HCT116 (cell line): ENCODE results near the gene HIGD1A. TPM values are rescaled to one million over a fixed set of nuclear protein-coding genes. Genes with fewer than 3 reads are reported as not detected.

Source experiments
- ATAC-seq: fragments of 200-7000 bp; cut with Tn5 transposase; 2 replicates; pipeline ENCODE4 v1.9.1; 2020; ENCODE audit warnings: mild to moderate bottlenecking, moderate library complexity
- BruUV-seq: library from RNA; stranded (reverse); fragments of 400-500 nt; replicated peaks from 2 replicates; lab custom pipeline; 2021; lab: Mats Ljungman, UMichigan
- CTCF ChIA-PET: fragments of 300-600 bp; sonication (Branson Sonifier 250); formaldehyde crosslinking; loops from one replicate; lab custom pipeline; 2021; ENCODE audit warnings: antibody characterized with exemption; lab: Charles Lee
- POLR2A ChIA-PET: fragments of 300-600, 350-600 bp; sonication (Branson Sonifier 250); formaldehyde crosslinking; loops from one replicate; lab custom pipeline; 2021; ENCODE audit warnings: antibody characterized with exemption; lab: Charles Lee
- RAD21 ChIA-PET, 2 experiments: fragments of 300-600 bp; sonication (Branson Sonifier 250); formaldehyde crosslinking; loops; one replicate each; lab custom pipeline; 2023; ENCODE audit warnings: low total read pairs in 2 of 2; ENCODE audit not compliant: uncharacterized antibody in 2 of 2, unreplicated experiment in 2 of 2, low non-redundant PET in 1 of 2; lab: Charles Lee
- DNase-seq: peaks from one replicate; pipeline ENCODE4 v3.0.0-alpha.2; 2010; ENCODE audit warnings: low read depth, low spot score
- H2AFZ ChIP-seq: fragments of 200-600 bp; shearing (Covaris generic), sonication (generic); 2 replicates; pipeline ENCODE4 v1.6.1; 2017; ENCODE audit warnings: low read depth, mixed run types, mixed read lengths, antibody characterized with exemption, low read length; ENCODE audit not compliant: poor library complexity, severe bottlenecking
- H3K27ac ChIP-seq: 2 replicates; pipeline ENCODE4 v1.5.1; 2012; ENCODE audit warnings: low read depth, low read length
- H3K27me3 ChIP-seq: fragments of 200-600 bp; sonication (generic); 2 replicates; pipeline ENCODE4 v1.6.1; 2016; ENCODE audit warnings: mixed run types, low read length, mixed read lengths; ENCODE audit not compliant: insufficient read depth
- H3K36me3 ChIP-seq, 2 experiments: fragments of 200-500 bp in 1 of 2; fragments of 200-600 bp in 1 of 2; sonication (Bioruptor generic) in 1 of 2; sonication (generic) in 1 of 2; 2 replicates each; pipeline versions ENCODE4 v1.5.1 to v1.6.1; 2014 to 2016; ENCODE audit warnings: low read length in 2 of 2, inconsistent platforms in 1 of 2, mixed read lengths in 1 of 2, mixed run types in 1 of 2; ENCODE audit not compliant: insufficient read depth in 2 of 2, control insufficient read depth in 1 of 2
- H3K4me1 ChIP-seq, 2 experiments: fragments of 200-600 bp in 1 of 2; sonication (generic) in 1 of 2; 2 replicates each; pipeline versions ENCODE4 v1.5.1 to v1.6.1; 2012 to 2017; ENCODE audit warnings: low read length in 2 of 2, inconsistent platforms in 1 of 2, mild to moderate bottlenecking in 1 of 2, mixed read lengths in 1 of 2, mixed run types in 1 of 2, moderate library complexity in 1 of 2; ENCODE audit not compliant: insufficient read depth in 2 of 2, control insufficient read depth in 1 of 2
- H3K4me2 ChIP-seq: fragments of 200-600 bp; sonication (generic); 2 replicates; pipeline ENCODE4 v1.6.1; 2017; ENCODE audit warnings: mixed run types, low read length, mixed read lengths
- H3K4me3 ChIP-seq, 2 experiments: fragments of 200-600 bp in 1 of 2; sonication (generic) in 1 of 2; replicated peaks in 1 of 2; 2 replicates each; pipeline ENCODE4 v1.5.1; 2011 to 2016; ENCODE audit warnings: low read length in 2 of 2, control low read depth in 1 of 2, low read depth in 1 of 2, mild to moderate bottlenecking in 1 of 2, mixed read lengths in 1 of 2, mixed run types in 1 of 2
- H3K79me2 ChIP-seq: fragments of 200-600 bp; sonication (generic); 2 replicates; pipeline ENCODE4 v1.6.1; 2017; ENCODE audit warnings: mild to moderate bottlenecking, mixed run types, low read length, moderate library complexity, mixed read lengths; ENCODE audit not compliant: insufficient read depth
- H3K9ac ChIP-seq: fragments of 200-600 bp; sonication (generic); 2 replicates; pipeline ENCODE4 v1.6.1; 2016; ENCODE audit warnings: low read length, mixed read lengths
- H3K9me2 ChIP-seq: fragments of 200-600 bp; sonication (generic), shearing (Covaris generic); 2 replicates; pipeline ENCODE4 v1.6.1; 2017; ENCODE audit warnings: mixed run types, mild to moderate bottlenecking, moderate library complexity; ENCODE audit not compliant: insufficient read depth
- H3K9me3 ChIP-seq, 2 experiments: fragments of 200-500 bp in 1 of 2; fragments of 200-600 bp in 1 of 2; sonication (Bioruptor generic) in 1 of 2; sonication (generic) in 1 of 2; 2 replicates each; pipeline ENCODE4 v1.6.1; 2014 to 2017; ENCODE audit warnings: low read length in 2 of 2, mixed read lengths in 2 of 2, inconsistent platforms in 1 of 2, low read depth in 1 of 2, mild to moderate bottlenecking in 1 of 2, mixed run types in 1 of 2, moderate library complexity in 1 of 2; ENCODE audit not compliant: control insufficient read depth in 1 of 2, insufficient read depth in 1 of 2
- H4K20me1 ChIP-seq: fragments of 200-600 bp; sonication (generic), shearing (Covaris generic); 2 replicates; pipeline ENCODE4 v1.6.1; 2017; ENCODE audit warnings: mixed run types, mild to moderate bottlenecking, moderate library complexity; ENCODE audit not compliant: insufficient read depth
- ATF3 ChIP-seq: IDR thresholded peaks from 2 replicates; pipeline ENCODE4 v1.6.1; 2012
- CBX3 ChIP-seq: IDR thresholded peaks from 2 replicates; pipeline ENCODE4 v1.6.1; 2012; ENCODE audit warnings: low read depth
- CEBPB ChIP-seq: IDR thresholded peaks from 2 replicates; pipeline ENCODE4 v1.6.1; 2012; ENCODE audit warnings: low read depth
- CTCF ChIP-seq, 3 experiments: fragments of 200-600 bp in 1 of 3; sonication (generic) in 1 of 3; IDR thresholded peaks in 2 of 3; conservative IDR thresholded peaks in 1 of 3; 2 replicates each; pipeline ENCODE4 v1.5.1; 2012 to 2017; ENCODE audit warnings: low read depth in 2 of 3, low read length in 2 of 3, antibody characterized with exemption in 1 of 3, borderline replicate concordance in 1 of 3, control low read depth in 1 of 3, mild to moderate bottlenecking in 1 of 3, mixed read lengths in 1 of 3, mixed run types in 1 of 3, moderate library complexity in 1 of 3; ENCODE audit not compliant: insufficient read depth in 1 of 3
- EGR1 ChIP-seq: IDR thresholded peaks from 2 replicates; pipeline ENCODE4 v1.6.1; 2012; ENCODE audit warnings: low read depth
- ELF1 ChIP-seq: IDR thresholded peaks from 2 replicates; pipeline ENCODE4 v1.6.1; 2012; ENCODE audit warnings: low read depth, borderline replicate concordance
- EZH2 ChIP-seq: fragments of 200-600 bp; sonication (generic); IDR thresholded peaks from 2 replicates; pipeline ENCODE4 v1.6.1; 2017; ENCODE audit warnings: antibody characterized with exemption, mixed run types
- EZH2phosphoT487 ChIP-seq: fragments of 200-600 bp; IDR thresholded peaks from 2 replicates; pipeline ENCODE4 v1.6.1; 2018; ENCODE audit warnings: antibody characterized with exemption, borderline replicate concordance
- JUND ChIP-seq: IDR thresholded peaks from 2 replicates; pipeline ENCODE4 v1.6.1; 2012
- POLR2A ChIP-seq: IDR thresholded peaks from 2 replicates; pipeline ENCODE4 v1.7.0; 2011; ENCODE audit warnings: borderline replicate concordance; ENCODE audit not compliant: insufficient read depth, insufficient read length; ENCODE audit errors: extremely low read depth
- POLR2AphosphoS5 ChIP-seq: IDR thresholded peaks from 2 replicates; pipeline ENCODE4 v1.6.1; 2011; ENCODE audit warnings: mild to moderate bottlenecking, low read depth, low read length, moderate library complexity
- RAD21 ChIP-seq: IDR thresholded peaks from 2 replicates; pipeline ENCODE4 v1.6.1; 2012; ENCODE audit warnings: low read depth, mild to moderate bottlenecking
- REST ChIP-seq: IDR thresholded peaks from 2 replicates; pipeline ENCODE4 v1.6.1; 2012; ENCODE audit warnings: low read depth
- SIN3A ChIP-seq: IDR thresholded peaks from 2 replicates; pipeline ENCODE4 v1.6.1; 2012; ENCODE audit warnings: low read depth
- SP1 ChIP-seq: IDR thresholded peaks from 2 replicates; pipeline ENCODE4 v1.6.1; 2012; ENCODE audit warnings: low read depth
- SRF ChIP-seq: IDR thresholded peaks from 2 replicates; pipeline ENCODE4 v1.6.1; 2012; ENCODE audit warnings: low read depth
- YY1 ChIP-seq: IDR thresholded peaks from 2 replicates; pipeline ENCODE4 v1.6.1; 2011; ENCODE audit warnings: low read length, low read depth, moderate library complexity, mild to moderate bottlenecking; ENCODE audit not compliant: insufficient replicate concordance; ENCODE audit errors: extremely low read depth
- ZFX ChIP-seq: fragments of 450-650 bp; IDR thresholded peaks from 2 replicates; pipeline ENCODE4 v1.6.1; 2017
- ZNF274 ChIP-seq: fragments of 200-500 bp; sonication (Bioruptor generic); IDR thresholded peaks from 2 replicates; pipeline ENCODE4 v1.6.1; 2014; ENCODE audit warnings: mild to moderate bottlenecking, low read depth, low read length, inconsistent platforms
- intact Hi-C: fragments of 100-400 bp; cut with micrococcal nuclease; formaldehyde crosslinking; loops from 2 replicates; pipeline ENCODE4 v1.10.0; 2022
- total RNA-seq: library from RNA; stranded (reverse); gene quantifications from one replicate; pipeline ENCODE4 v1.2.1, GENCODE V29; 2021; ENCODE audit not compliant: unreplicated experiment
- TF ChIP-seq, protein P1 (sequence below): IDR thresholded peaks from 2 replicates; pipeline ENCODE4 v1.6.1; 2012

The HIGD1A gene
- total RNA-seq, 1 experiment from 2014 or later = 71.2 TPM

- RAD21 ChIA-PET = no interaction called here
- peak; percentile 58 for ATAC-seq
Measured at GRCh38 chr3:42830437-42831320, 26.4 kb upstream of the HIGD1A start.

More at GRCh38 chr3:42830437-42831320, 26.4 kb upstream of the HIGD1A start:
- BruUV-seq = no TSS peak
- Histone ChIP-seq H3K36me3 (no peaks in the 10 kb centered on the region), H3K27ac (no peak overlapping the region), H3K9ac (no peak overlapping the region), H3K4me2 (peak overlapping the region; percentile 42), H2AFZ (peak overlapping the region; percentile 93), H3K4me3 (no peak overlapping the region), H3K79me2 (no peaks in the 10 kb centered on the region), H3K9me2 (no peaks in the 10 kb centered on the region), H3K27me3 (no peaks in the 10 kb centered on the region), H4K20me1 (no peaks in the 10 kb centered on the region), H3K4me1 (peaks cover 3 to 29% of the 10 kb centered on the region in 2 experiments), H3K9me3 (no peaks in the 10 kb centered on the region)
- ChIA-PET POLR2A (interaction anchor here (0.5 to 1.0 kb wide), 4 partner anchors 10 to 101 kb away, joined by 3 read pairs; no protein-coding TSS in a partner anchor), CTCF (interaction anchor here (1.0 to 2.0 kb wide), 15 partner anchors 8 to 601 kb away, joined by 3 to 25 read pairs (median 5); partner anchors contain the start of gene HIGD1A)
- peak; percentile 59 for TF ChIP-seq RAD21
- no peak for TF ChIP-seq SRF
- no peak for TF ChIP-seq POLR2A
- TF ChIP-seq POLR2AphosphoS5 = no peak
- TF ChIP-seq EZH2phosphoT487 = no peak
- TF ChIP-seq CTCF (IDR thresholded peaks at IDR 0.05 in 2 of 3, conservative IDR thresholded peaks at IDR 0.05 in 1 of 3; ENCODE audit: borderline replicate concordance in 1 of 3, insufficient read depth in 1 of 3, low read depth in 2 of 3, low read length in 2 of 3) = peak; percentile 44 to 61 (median 47); a peak in 5 of 6 replicates
- TF ChIP-seq, protein P1, sequence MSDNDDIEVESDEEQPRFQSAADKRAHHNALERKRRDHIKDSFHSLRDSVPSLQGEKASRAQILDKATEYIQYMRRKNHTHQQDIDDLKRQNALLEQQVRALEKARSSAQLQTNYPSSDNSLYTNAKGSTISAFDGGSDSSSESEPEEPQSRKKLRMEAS = no peak
- no peak for TF ChIP-seq JUND
- no peak for TF ChIP-seq REST
- TF ChIP-seq EGR1 = no peak
- no peak for TF ChIP-seq EZH2
- no peak for TF ChIP-seq CBX3
- TF ChIP-seq ZNF274 = no peak
- no peak for TF ChIP-seq ZFX
- 0 out of 2 replicates have a peak, but pooled peaks have one; percentile 9 for TF ChIP-seq CEBPB
- no peak for TF ChIP-seq YY1
- TF ChIP-seq ELF1 = no peak
- no peak for TF ChIP-seq SP1
- TF ChIP-seq SIN3A = no peak
- TF ChIP-seq ATF3 = no peak
- DNase-seq = peak; percentile 40
- intact Hi-C loops = loop anchor here (1.0 to 10.0 kb wide), 5 partner anchors 50 to 600 kb away; no protein-coding TSS in a partner anchor
